Fibroblast of lung (primary cell): ENCODE data around the gene ZNF22.

Experiments
- CTCF ChIP-seq, 2 donors: IDR thresholded peaks in 1 of 2; conservative IDR thresholded peaks in 1 of 2; 1 replicate in 1 of 2; 2 replicates in 1 of 2; pipeline ENCODE4 v1.5.1; 2011 to 2012; ENCODE audit warnings: low read length in 2 of 2, control low read depth in 1 of 2, inconsistent platforms in 1 of 2, low read depth in 1 of 2, mild to moderate bottlenecking in 1 of 2
- EZH2 ChIP-seq: IDR thresholded peaks from 2 replicates; pipeline ENCODE4 v1.5.1; 2012; ENCODE audit warnings: low read length, control low read depth, mild to moderate bottlenecking; ENCODE audit errors: missing control alignments

GRCh38 chr10:44989597-44990301 lies 11.0 kb upstream of the ZNF22 start:
- TF ChIP-seq CTCF (conservative IDR thresholded peaks at IDR 0.05 in 1 of 2, IDR thresholded peaks at IDR 0.05 in 1 of 2; ENCODE audit: low read depth in 1 of 2, low read length in 2 of 2) (no peak), EZH2 (no peak)
